ENCODE data around the gene BTBD9. TPM values are rescaled to one million over a fixed set of nuclear protein-coding genes. Genes with fewer than 3 reads are reported as not detected.

BTBD9 gene
- total and polyA plus RNA-seq, 2 donors (not counting 1 experiment from before 2014, with no cell fraction given) = 4.1 to 48.9 TPM

GRCh38 chr6:38193481-38194281 lies 446.0 kb downstream of the BTBD9 start:
- H2AFZ ChIP-seq (ENCODE audit: insufficient read depth, low read depth, low read length, poor library complexity, severe bottlenecking) = no peak overlapping the region
- H3K27me3 ChIP-seq (replicated peaks in 1 of 4; ENCODE audit: control extremely low read depth in 1 of 4, control insufficient read depth in 3 of 4, insufficient read depth in 4 of 4, low read length in 3 of 4) = no peaks in the 10 kb centered on the region
- no peak for ATAC-seq (ENCODE audit: low read depth)
- H3K4me1 Mint-ChIP-seq = no peaks in the 10 kb centered on the region
- intact Hi-C loops (cut with micrococcal nuclease) = no loop called here
- no peak overlapping the region for H3K27ac Mint-ChIP-seq
- H3K27me3 Mint-ChIP-seq = no peaks in the 10 kb centered on the region
- no peak overlapping the region for H3K4me3 ChIP-seq (ENCODE audit: control extremely low read depth in 1 of 5, extremely low read depth in 1 of 5, insufficient read depth in 1 of 5, low read depth in 2 of 5, low read length in 4 of 5)
- ChIA-PET POLR2A (no interaction called here), CTCF (no interaction called here)
- no peaks in the 10 kb centered on the region for H3K9me3 ChIP-seq (ENCODE audit: control extremely low read depth in 1 of 3, control insufficient read depth in 2 of 3, insufficient read depth in 1 of 3, low read length in 2 of 3)
- no peaks in the 10 kb centered on the region for H4K20me1 ChIP-seq (ENCODE audit: control insufficient read depth, insufficient read depth, low read length, poor library complexity, severe bottlenecking)
- no peaks in the 10 kb centered on the region for H3K4me1 ChIP-seq (ENCODE audit: control insufficient read depth in 2 of 2, insufficient read depth in 2 of 2, low read length in 2 of 2)
- peaks cover 0 to 17% of the 10 kb centered on the region in 2 experiments for H3K36me3 ChIP-seq (replicated peaks in 1 of 2; ENCODE audit: control extremely low read depth in 1 of 2, control insufficient read depth in 1 of 2, extremely low read depth in 1 of 2, insufficient read depth in 2 of 2, low read length in 1 of 2)
- no peak overlapping the region for H3K4me3 Mint-ChIP-seq
- no peak overlapping the region for H3K27ac ChIP-seq (ENCODE audit: low read length in 2 of 2)
- H3K9me3 Mint-ChIP-seq (ENCODE audit: insufficient read depth) = no peaks in the 10 kb centered on the region
- WGBS (ENCODE audit: insufficient coverage) = 91% methylated on average over 6 of the region's 9 CpGs
- TF ChIP-seq EZH2 (IDR thresholded peaks at IDR 0.05; ENCODE audit: borderline replicate concordance, insufficient read depth, low read depth, low read length, poor library complexity, severe bottlenecking) = no peak
- no peak for TF ChIP-seq CTCF (IDR thresholded peaks at IDR 0.05)
- no peak overlapping the region for H3K4me2 ChIP-seq (replicated peaks; ENCODE audit: low read depth, low read length, poor library complexity, severe bottlenecking)
- no peak for DNase-seq
- H3K79me2 ChIP-seq (ENCODE audit: control insufficient read depth, insufficient read depth, low read length) = no peaks in the 10 kb centered on the region
- no peak overlapping the region for H3K9ac ChIP-seq (ENCODE audit: low read length)

GRCh38 chr6:38193051-38193450 lies 446.7 kb downstream of the BTBD9 start:
- no peaks in the 10 kb centered on the region for H3K4me1 ChIP-seq (ENCODE audit: control insufficient read depth in 2 of 2, insufficient read depth in 2 of 2, low read length in 2 of 2)
- WGBS (ENCODE audit: insufficient coverage) = 96% methylated on average over 6 of the region's 7 CpGs

More at GRCh38 chr6:38193051-38193450, 446.7 kb downstream of the BTBD9 start:
- H3K4me3 ChIP-seq (ENCODE audit: control extremely low read depth in 1 of 5, extremely low read depth in 1 of 5, insufficient read depth in 1 of 5, low read depth in 2 of 5, low read length in 4 of 5) = no peak overlapping the region
- H3K9me3 ChIP-seq (ENCODE audit: control extremely low read depth in 1 of 3, control insufficient read depth in 2 of 3, insufficient read depth in 1 of 3, low read length in 2 of 3) = no peaks in the 10 kb centered on the region
- intact Hi-C loops (cut with micrococcal nuclease) = no loop called here
- ATAC-seq (ENCODE audit: low read depth) (no peak), DNase-seq (no peak)
- no peak overlapping the region for H2AFZ ChIP-seq (ENCODE audit: insufficient read depth, low read depth, low read length, poor library complexity, severe bottlenecking)
- peaks cover 0 to 17% of the 10 kb centered on the region in 2 experiments for H3K36me3 ChIP-seq (replicated peaks in 1 of 2; ENCODE audit: control extremely low read depth in 1 of 2, control insufficient read depth in 1 of 2, extremely low read depth in 1 of 2, insufficient read depth in 2 of 2, low read length in 1 of 2)
- H3K4me2 ChIP-seq (replicated peaks; ENCODE audit: low read depth, low read length, poor library complexity, severe bottlenecking) = no peak overlapping the region
- Mint-ChIP-seq H3K9me3 (ENCODE audit: insufficient read depth) (no peaks in the 10 kb centered on the region), H3K27me3 (no peaks in the 10 kb centered on the region), H3K27ac (no peak overlapping the region), H3K4me3 (no peak overlapping the region), H3K4me1 (no peaks in the 10 kb centered on the region)
- no peaks in the 10 kb centered on the region for H3K27me3 ChIP-seq (replicated peaks in 1 of 4; ENCODE audit: control extremely low read depth in 1 of 4, control insufficient read depth in 3 of 4, insufficient read depth in 4 of 4, low read length in 3 of 4)
- ChIA-PET CTCF (no interaction called here), POLR2A (no interaction called here)
- no peak overlapping the region for H3K27ac ChIP-seq (ENCODE audit: low read length in 2 of 2)
- TF ChIP-seq EZH2 (IDR thresholded peaks at IDR 0.05; ENCODE audit: borderline replicate concordance, insufficient read depth, low read depth, low read length, poor library complexity, severe bottlenecking) = no peak
- no peak for TF ChIP-seq CTCF (IDR thresholded peaks at IDR 0.05)
- H4K20me1 ChIP-seq (ENCODE audit: control insufficient read depth, insufficient read depth, low read length, poor library complexity, severe bottlenecking) = no peaks in the 10 kb centered on the region
- H3K9ac ChIP-seq (ENCODE audit: low read length) = no peak overlapping the region
- H3K79me2 ChIP-seq (ENCODE audit: control insufficient read depth, insufficient read depth, low read length) = no peaks in the 10 kb centered on the region

Data from B cell (primary cell).